PC-9 (cell line): ENCODE data around the gene ZFP1.

Experiments
- EZH2 ChIP-seq: fragments of 200-600 bp; sonication (generic); IDR thresholded peaks from 2 replicates; pipeline ENCODE4 v1.8.0; 2017; ENCODE audit warnings: antibody characterized with exemption, low read depth
- TF ChIP-seq, protein P1 (sequence below): fragments of 200-600 bp; sonication (generic); conservative IDR thresholded peaks from 2 replicates; pipeline ENCODE4 v1.6.1; 2017; ENCODE audit warnings: mixed run types, antibody characterized with exemption, mild to moderate bottlenecking, moderate library complexity

DNA sequence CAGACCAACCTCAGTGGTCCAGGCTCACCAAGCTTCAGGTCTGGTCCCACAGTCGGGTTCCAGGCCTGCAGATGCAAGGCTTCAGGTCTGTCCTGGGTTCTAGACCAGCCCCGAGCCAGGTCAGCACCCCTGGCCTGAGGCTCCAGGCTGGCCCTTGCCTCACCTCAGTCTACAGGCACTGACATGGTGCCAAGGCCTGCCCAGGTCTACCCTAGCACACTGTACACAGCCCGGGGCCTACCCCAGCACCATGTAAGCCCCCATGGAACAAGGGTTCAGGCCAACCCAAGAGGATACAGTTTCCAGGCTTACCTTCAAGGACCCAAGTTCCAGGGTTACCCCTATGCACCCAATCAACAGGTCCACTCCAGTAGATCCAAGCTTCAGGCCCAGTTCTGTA, 26.8 kb downstream of the ZFP1 start:
- no peak for TF ChIP-seq EZH2
- TF ChIP-seq, protein P1, sequence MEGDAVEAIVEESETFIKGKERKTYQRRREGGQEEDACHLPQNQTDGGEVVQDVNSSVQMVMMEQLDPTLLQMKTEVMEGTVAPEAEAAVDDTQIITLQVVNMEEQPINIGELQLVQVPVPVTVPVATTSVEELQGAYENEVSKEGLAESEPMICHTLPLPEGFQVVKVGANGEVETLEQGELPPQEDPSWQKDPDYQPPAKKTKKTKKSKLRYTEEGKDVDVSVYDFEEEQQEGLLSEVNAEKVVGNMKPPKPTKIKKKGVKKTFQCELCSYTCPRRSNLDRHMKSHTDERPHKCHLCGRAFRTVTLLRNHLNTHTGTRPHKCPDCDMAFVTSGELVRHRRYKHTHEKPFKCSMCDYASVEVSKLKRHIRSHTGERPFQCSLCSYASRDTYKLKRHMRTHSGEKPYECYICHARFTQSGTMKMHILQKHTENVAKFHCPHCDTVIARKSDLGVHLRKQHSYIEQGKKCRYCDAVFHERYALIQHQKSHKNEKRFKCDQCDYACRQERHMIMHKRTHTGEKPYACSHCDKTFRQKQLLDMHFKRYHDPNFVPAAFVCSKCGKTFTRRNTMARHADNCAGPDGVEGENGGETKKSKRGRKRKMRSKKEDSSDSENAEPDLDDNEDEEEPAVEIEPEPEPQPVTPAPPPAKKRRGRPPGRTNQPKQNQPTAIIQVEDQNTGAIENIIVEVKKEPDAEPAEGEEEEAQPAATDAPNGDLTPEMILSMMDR, result no peak
